ENCODE data around the gene SH2D1B.
"Not testable (repeated sequence)": the region's sequence is repeated elsewhere in the genome, so short reads cannot be mapped to it uniquely, and the experiment has no call there.

Gene SH2D1B

GRCh38 chr1:162365284-162366020 is 46.5 kb downstream of the SH2D1B start:
- DNase-seq (ENCODE audit: extremely low read depth in 1 of 2, low read depth in 1 of 2) = no peak

- no peak for DNase-seq (ENCODE audit: extremely low read depth in 1 of 2, low read depth in 1 of 2)
Measured at GRCh38 chr1:162364498-162364897, 47.4 kb downstream of the SH2D1B start.

- DNase-seq (ENCODE audit: extremely low read depth in 1 of 2, low read depth in 1 of 2) = no peak
Measured at GRCh38 chr1:162363823-162364222, 48.1 kb downstream of the SH2D1B start.

- no peak for DNase-seq (ENCODE audit: extremely low read depth in 1 of 2, low read depth in 1 of 2)
Measured at GRCh38 chr1:162361349-162361748, 50.6 kb downstream of the SH2D1B start.

- DNase-seq (ENCODE audit: extremely low read depth in 1 of 2, low read depth in 1 of 2) = no peak
Measured at GRCh38 chr1:162360874-162361260, 51.1 kb downstream of the SH2D1B start.

- no peak for DNase-seq (ENCODE audit: extremely low read depth in 1 of 2, low read depth in 1 of 2)
Measured at GRCh38 chr1:162360237-162360873, 51.6 kb downstream of the SH2D1B start.

GRCh38 chr1:162359523-162360236 is 52.3 kb downstream of the SH2D1B start:
- no peak for DNase-seq (ENCODE audit: extremely low read depth in 1 of 2, low read depth in 1 of 2)

GRCh38 chr1:162358928-162359327 is 53.0 kb downstream of the SH2D1B start:
- DNase-seq (ENCODE audit: extremely low read depth in 1 of 2, low read depth in 1 of 2) = no peak

GRCh38 chr1:162357681-162358266 is 54.2 kb downstream of the SH2D1B start:
- DNase-seq (ENCODE audit: extremely low read depth in 1 of 2, low read depth in 1 of 2) = no peak

GRCh38 chr1:162353702-162354101 is 58.2 kb downstream of the SH2D1B start:
- no peak for DNase-seq (ENCODE audit: extremely low read depth in 1 of 2, low read depth in 1 of 2)

- DNase-seq (ENCODE audit: extremely low read depth in 1 of 2, low read depth in 1 of 2) = no peak
Measured at GRCh38 chr1:162353078-162353477, 58.9 kb downstream of the SH2D1B start.

- DNase-seq (ENCODE audit: extremely low read depth in 1 of 2, low read depth in 1 of 2) = not testable (repeated sequence)
Measured at GRCh38 chr1:162351874-162352273, 60.1 kb downstream of the SH2D1B start.

- no peak for DNase-seq (ENCODE audit: extremely low read depth in 1 of 2, low read depth in 1 of 2)
Measured at GRCh38 chr1:162351246-162351842, 60.6 kb downstream of the SH2D1B start.

GRCh38 chr1:162349635-162350330 is 62.2 kb downstream of the SH2D1B start:
- DNase-seq (ENCODE audit: extremely low read depth in 1 of 2, low read depth in 1 of 2) = no peak

GRCh38 chr1:162347281-162347680 is 64.7 kb downstream of the SH2D1B start:
- no peak for DNase-seq (ENCODE audit: extremely low read depth in 1 of 2, low read depth in 1 of 2)

Data from activated CD8-positive, alpha-beta memory T cell treated with anti-CD3 and anti-CD28 coated beads for 1 hour (primary cell).